Pons (tissue), 1 donor: ENCODE measurements around the gene ARID1B.

Experiments
- DNase-seq: peaks from one replicate; pipeline ENCODE4 v3.0.0-alpha.2; 2016; ENCODE audit warnings: low spot score

The ARID1B gene

GRCh38 chr6:157185986-157186385 lies 408.8 kb downstream of the ARID1B start:
- DNase-seq, result no peak

DNA sequence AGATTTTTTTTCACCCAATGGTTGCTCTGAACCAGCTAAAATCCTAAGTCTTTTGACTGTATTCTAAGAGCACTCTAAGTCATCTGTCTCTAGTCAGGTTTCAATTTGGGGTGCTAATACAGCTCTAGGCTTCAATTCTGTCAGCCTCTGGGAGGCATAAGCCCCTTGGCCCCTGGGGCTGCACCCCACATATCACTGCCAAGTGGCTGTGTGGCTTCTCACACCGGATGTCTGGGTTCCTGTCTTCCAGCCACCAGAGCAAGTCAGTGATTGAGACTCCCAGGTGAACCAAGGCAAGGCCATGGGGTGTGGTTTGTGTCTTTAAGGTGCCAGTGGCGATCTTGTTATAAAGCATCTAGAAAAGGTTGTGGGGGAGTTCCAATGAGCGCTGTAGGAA lies 409.6 kb downstream of the ARID1B start:
- DNase-seq, result no peak

GRCh38 chr6:157187182-157188083 lies 410.3 kb downstream of the ARID1B start:
- no peak for DNase-seq

- no peak for DNase-seq
Observed at GRCh38 chr6:157188213-157188612, 411.0 kb downstream of the ARID1B start.

DNA sequence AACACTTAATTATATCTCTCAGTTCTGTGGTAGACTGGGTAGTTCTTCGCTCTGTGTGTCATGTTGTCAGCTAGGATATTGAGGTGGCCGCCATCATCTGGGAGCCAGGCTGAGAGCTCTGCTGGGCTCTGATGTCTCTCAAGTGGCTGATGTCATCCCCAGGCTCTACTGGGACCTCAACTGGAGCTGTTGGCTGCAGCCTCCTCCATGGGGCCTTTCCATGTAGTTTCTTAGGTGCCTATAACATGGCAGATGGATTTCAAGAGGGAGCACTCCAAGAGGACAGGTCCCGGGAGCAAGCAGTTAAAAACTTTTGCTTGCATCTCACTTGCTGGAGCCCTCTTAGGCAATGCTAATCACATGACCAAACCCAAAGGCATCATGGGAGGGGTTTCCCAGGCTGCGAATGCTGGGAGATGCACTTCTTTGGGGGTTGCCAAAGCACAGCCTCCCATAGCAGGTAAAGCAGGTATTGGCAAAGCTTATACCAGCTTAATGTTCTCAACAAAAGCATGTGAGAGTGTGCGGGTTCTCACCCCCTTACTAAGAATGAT lies 416.3 kb downstream of the ARID1B start:
- DNase-seq, result no peak

DNA sequence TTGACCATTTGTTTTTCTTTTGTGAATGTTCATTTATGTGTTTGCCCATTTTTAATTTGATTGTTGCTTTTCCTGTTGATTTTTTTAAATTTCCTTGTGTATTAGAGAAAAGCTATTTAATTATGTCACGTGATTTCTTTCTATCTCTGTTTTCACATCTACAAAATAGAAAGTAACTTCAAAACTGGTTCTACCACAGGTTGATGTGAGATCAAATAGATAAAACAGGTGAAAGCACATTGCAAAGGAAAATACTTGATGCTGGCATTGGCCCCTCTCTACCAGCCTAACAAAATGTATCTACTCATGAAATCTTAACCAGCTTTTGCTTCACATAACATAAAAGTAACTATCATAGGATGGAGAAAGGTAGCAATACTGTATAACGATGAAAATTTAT lies 416.9 kb downstream of the ARID1B start:
- DNase-seq, result no peak

DNA sequence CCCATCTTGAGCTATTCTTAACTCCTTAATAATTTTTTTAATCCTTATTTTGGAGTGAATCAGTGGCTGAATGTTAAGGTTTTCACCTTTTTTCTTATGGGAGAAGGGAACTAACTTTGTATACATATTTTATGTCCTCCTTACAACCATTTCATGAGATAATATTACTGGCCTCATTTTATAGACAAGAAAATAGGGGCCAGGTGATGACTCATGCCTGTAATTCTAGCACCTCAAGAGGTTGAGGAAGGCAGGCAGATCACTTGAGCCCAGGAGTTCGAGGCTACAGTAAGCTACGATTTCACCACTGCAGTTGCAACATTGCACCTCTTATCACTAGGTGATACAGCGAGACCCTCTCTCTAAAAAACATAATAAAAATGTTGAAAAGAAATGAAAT lies 417.5 kb downstream of the ARID1B start:
- no peak for DNase-seq

DNA sequence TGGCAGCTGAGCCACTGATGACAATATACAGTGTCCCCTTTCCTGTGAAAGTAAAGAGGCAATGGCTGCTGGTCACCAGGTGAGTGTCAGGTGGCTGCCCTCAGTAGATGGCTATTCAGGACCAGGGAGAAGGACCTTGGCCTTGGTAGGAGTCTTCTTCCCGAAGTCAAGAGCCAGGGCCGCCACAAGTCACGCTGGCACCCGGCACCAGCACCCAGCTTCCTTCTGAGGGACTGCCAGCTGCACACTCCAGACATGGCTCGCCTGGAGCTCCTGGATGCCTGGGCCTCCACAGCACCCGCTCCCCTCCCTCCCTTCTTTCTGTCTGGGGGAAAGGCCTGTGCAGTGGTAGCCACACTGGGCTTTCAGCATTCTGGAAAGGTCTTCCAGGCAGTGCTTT lies 419.2 kb downstream of the ARID1B start:
- DNase-seq, result no peak

- no peak for DNase-seq
Observed at GRCh38 chr6:157198425-157199279, 421.5 kb downstream of the ARID1B start.

DNA sequence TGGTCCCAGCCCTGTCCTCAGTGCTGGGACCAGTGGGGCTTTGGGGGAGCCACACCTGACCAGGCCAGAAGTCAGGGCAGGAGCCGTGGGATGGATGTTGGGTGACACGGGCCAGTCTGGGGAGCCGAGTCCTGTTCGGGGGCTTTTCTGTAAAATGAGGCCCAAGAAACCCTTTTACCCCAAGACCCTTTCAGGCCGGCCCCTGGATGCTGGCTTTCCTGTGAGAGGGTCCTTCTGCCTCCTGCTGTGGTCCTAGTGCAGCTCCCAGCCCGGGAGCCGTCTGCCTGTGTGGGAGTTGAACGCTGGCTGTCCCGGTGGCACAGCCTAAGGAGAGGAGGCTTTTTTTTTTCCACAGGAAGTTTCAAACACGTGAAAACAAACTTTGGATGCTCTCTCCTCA lies 422.9 kb downstream of the ARID1B start:
- DNase-seq, result no peak

GRCh38 chr6:157200611-157201010 lies 423.4 kb downstream of the ARID1B start:
- DNase-seq, result no peak

GRCh38 chr6:157201083-157201482 lies 423.9 kb downstream of the ARID1B start:
- DNase-seq, result no peak

- DNase-seq, result no peak
Observed at GRCh38 chr6:157203312-157203744, 426.1 kb downstream of the ARID1B start.

GRCh38 chr6:157203764-157204163 lies 426.6 kb downstream of the ARID1B start:
- DNase-seq, result no peak

- DNase-seq, result no peak
Observed at GRCh38 chr6:157205473-157206358, 428.5 kb downstream of the ARID1B start.

GRCh38 chr6:157206359-157206815 lies 429.2 kb downstream of the ARID1B start:
- DNase-seq, result no peak

DNA sequence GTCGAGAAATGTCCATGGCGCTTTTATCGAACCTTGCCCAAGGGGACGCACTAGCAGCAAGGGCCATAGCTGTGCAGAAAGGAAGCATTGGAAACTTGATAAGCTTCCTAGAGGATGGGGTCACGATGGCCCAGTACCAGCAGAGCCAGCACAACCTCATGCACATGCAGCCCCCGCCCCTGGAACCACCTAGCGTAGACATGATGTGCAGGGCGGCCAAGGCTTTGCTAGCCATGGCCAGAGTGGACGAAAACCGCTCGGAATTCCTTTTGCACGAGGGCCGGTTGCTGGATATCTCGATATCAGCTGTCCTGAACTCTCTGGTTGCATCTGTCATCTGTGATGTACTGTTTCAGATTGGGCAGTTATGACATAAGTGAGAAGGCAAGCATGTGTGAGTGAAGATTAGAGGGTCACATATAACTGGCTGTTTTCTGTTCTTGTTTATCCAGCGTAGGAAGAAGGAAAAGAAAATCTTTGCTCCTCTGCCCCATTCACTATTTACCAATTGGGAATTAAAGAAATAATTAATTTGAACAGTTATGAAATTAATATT lies 430.4 kb downstream of the ARID1B start:
- DNase-seq, result no peak

GRCh38 chr6:157209865-157210530 lies 432.8 kb downstream of the ARID1B start:
- DNase-seq, result no peak

- DNase-seq, result no peak
Observed at GRCh38 chr6:157210954-157211353, 433.8 kb downstream of the ARID1B start.

DNA sequence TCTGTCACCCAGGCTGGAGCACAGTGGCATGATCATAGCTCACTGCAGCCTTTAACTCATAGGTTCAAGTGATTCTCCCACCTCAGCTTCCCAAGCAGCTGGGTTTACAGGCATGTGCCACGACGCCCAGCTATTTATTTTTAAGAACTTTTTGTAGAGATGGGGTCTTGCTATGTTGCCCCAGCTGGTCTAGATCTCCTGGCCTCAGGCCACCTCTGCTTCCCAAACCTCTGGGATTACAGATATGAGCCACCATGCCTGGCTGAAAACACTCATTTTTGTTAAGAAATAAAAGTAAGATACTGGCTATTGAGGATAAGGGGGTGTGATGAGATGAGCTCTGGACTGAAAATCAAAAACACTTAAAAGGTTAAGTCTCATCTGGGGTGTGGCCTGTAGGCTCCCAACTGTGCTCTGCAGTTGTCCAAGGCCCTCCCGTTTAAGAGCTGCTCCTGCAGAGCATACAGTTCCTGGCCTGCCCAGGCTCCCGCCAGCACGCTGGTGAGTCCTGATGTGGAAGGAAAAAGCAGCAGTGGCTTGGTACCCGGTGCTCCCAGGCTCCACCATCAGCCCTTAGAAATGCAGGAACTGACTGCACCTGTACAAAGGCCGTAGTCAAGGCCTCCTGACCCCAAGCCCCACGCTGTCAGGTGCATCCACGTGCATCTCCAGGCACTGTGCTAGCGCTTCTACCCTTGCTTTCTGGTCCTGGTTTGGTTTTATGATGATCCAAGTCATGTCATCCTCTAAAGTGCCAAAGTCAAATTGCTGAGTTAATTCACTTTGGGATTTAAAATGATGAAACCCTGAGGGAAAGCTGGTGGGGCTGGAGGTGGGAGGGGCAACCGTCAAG lies 434.7 kb downstream of the ARID1B start:
- no peak for DNase-seq
